HTR-8/SVneo (cell line): Measurements from ENCODE around the gene TENM4.

Source experiments
- DNase-seq: peaks from one replicate; pipeline ENCODE4 v3.0.0; 2011; ENCODE audit warnings: low spot score, mixed read lengths; ENCODE audit not compliant: insufficient read length
- FAIRE-seq: peaks from 2 replicates; lab custom pipeline; 2011; peaks lifted over from hg19 to GRCh38; lab: Jason Lieb, UNC

TENM4 gene

GRCh38 chr11:79314906-79315689 is 125.7 kb downstream of the TENM4 start:
- DNase-seq, result no peak
- no peak for FAIRE-seq

GRCh38 chr11:79313530-79313913 is 127.3 kb downstream of the TENM4 start:
- FAIRE-seq (no peak), DNase-seq (no peak)

GRCh38 chr11:79312617-79313529 is 128.0 kb downstream of the TENM4 start:
- DNase-seq (no peak), FAIRE-seq (no peak)

GRCh38 chr11:79311461-79311860 is 129.4 kb downstream of the TENM4 start:
- FAIRE-seq (no peak), DNase-seq (no peak)

DNA sequence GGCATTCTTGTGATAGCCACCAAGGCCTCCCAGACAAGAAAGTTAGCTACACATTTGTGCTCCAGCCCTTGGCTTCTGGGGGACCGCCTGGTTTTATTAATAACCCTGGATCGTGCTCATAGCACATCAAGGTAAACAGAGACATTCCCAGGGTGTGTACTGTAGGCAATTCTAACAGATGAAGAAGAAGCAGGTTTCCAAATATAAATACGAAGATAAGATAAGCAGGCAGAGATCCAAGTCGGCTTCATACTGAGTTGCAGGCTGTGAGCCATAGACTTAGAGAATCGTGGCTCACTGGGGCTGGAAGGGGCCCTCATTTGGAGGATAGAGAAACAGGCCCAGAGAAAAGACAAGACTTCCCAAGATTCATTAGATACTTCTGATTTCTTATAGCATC is 131.4 kb downstream of the TENM4 start:
- no peak for DNase-seq
- FAIRE-seq, result no peak

GRCh38 chr11:79308429-79308828 is 132.4 kb downstream of the TENM4 start:
- DNase-seq (no peak), FAIRE-seq (no peak)

DNA sequence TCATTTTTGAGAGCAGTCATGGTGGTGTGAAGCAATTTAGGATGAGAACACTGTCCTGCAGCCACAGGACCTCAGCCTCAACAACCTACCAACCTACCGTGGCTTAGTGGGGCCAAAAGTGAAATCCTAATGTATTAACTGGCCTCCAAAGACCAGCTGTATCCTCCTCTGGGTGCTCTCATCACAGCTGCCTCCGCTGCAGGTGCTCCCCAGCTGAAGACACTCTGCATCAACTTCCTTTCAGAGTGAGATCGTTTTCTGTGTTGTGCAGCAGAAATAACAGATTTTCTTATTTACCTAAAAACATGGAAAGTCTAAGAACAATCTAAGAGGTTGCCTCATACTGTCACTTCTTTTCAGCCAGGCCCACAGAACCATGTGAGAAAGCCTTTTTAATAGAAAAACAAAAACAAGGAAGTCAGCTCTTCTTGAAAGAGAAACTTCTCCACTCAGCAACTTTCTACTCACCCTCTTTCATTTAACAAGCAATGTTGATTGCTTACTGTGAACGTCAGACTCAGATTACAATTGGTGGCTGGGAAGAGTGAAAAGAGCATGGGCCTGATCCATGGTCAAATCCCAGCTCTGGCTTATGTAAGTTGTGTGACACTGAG is 136.1 kb downstream of the TENM4 start:
- no peak for DNase-seq
- no peak for FAIRE-seq

DNA sequence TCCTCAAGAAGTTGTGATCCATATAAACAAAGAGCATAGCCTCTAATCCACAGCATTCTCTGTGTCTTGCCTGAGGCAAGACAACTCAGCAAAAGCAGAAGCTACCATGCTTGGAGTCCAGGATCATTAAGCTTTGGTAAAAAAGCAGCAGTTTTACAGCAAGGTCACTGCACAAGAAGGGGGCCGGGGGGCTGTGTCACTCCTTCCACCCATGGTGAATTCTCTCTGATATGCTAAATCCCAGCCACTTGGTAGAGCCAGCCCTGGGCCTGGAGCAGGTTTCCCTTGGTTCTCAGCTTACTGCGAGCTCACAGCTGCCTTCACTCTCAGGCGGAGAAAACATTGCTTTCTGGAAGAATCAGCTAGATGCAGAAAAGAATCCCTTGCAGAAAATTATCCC is 144.7 kb downstream of the TENM4 start:
- FAIRE-seq (no peak), DNase-seq (no peak)

- DNase-seq (no peak), FAIRE-seq (no peak)
Measured at GRCh38 chr11:79294845-79295731, 145.7 kb downstream of the TENM4 start.

- FAIRE-seq, result no peak
Measured at GRCh38 chr11:79291948-79292347, 148.9 kb downstream of the TENM4 start.

GRCh38 chr11:79290761-79291160 is 150.1 kb downstream of the TENM4 start:
- no peak for FAIRE-seq
- no peak for DNase-seq

More at GRCh38 chr11:79291948-79292347, 148.9 kb downstream of the TENM4 start:
- DNase-seq, result no peak

DNA sequence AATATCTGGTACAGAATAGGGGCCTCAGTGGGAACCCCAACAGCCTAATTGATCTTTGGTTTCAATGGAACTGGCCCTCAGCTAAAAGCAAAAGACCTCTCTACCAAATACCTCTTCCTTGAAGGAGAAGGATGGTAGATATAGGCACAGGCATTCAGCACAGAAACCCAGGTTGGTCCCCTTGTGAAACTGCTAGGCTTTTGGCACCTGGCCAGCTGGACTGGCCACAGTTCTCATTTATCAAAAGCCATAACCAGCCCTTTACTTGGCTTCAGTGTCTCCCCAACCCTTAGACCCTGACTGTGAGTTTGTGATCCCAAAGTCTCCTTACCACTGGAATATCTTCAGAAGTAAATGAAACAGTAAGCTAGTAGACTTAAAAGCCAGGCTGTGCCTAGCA is 152.9 kb downstream of the TENM4 start:
- no peak for FAIRE-seq
- DNase-seq, result no peak

DNA sequence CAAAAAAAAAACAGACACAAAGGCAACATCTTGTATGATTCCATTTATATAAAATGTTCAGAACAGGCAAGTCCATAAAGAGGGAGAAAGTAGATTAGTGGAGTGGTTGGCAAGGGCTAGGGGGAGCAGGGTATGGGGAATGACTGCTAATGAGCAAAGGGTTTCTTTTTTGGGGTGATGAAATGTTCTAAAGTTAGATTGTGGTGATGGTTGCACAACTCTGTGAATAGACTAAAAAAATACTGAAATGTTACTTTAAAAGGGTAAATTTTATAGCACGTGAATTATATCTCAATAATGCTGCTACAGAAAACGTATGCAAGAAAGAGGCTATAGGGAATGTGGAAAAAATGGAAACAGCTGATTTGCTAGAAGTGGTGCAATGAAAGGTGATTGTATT is 155.1 kb downstream of the TENM4 start:
- no peak for FAIRE-seq
- DNase-seq, result no peak

GRCh38 chr11:79276736-79277325 is 164.0 kb downstream of the TENM4 start:
- no peak for FAIRE-seq
- DNase-seq, result no peak

DNA sequence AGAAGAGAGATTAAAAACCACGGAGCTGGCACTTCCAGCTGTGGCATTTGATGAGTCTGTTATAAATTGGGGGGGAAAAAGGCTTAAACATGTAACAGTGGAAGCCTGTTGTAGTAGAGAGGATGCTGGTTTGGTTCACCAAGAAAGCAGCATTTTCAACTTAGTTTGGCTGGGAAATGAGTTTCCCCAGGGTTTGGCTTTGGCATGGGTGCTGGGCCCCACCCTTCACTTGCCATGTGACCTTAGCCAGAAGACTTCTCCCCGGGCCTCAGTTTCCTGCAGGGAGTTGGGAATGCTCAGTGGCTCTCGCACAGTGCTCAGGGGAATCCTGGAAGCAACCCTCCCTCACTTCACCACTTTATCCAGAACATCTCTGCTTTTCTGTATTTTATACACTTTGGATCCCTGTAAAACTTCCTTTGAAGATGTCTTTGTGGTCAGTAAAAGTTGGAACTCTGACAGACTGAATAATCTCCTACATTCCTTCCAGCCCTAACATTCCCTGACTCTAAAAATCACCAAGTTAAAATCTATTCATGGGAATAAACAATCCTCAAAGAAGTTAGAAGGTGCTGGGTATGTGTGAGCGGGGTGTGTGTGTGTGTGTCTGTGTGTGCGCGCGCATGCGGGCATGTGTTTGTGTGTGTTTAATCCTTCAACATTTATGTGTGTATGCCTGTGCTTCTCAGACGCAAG is 166.0 kb downstream of the TENM4 start:
- FAIRE-seq (no peak), DNase-seq (no peak)

GRCh38 chr11:79273781-79274180 is 167.0 kb downstream of the TENM4 start:
- DNase-seq, result no peak
- FAIRE-seq, result no peak

GRCh38 chr11:79269611-79270307 is 171.1 kb downstream of the TENM4 start:
- no peak for FAIRE-seq
- no peak for DNase-seq

- DNase-seq, result no peak
Measured at GRCh38 chr11:79266396-79266795, 174.4 kb downstream of the TENM4 start.

More at GRCh38 chr11:79266396-79266795, 174.4 kb downstream of the TENM4 start:
- FAIRE-seq, result no peak
